NCI-H2171 treated with DMSO at 0.1 percent for 48 hours (cell line): ENCODE measurements around the gene TRA2B.
A peak's percentile ranks its signal among the peaks of the same experiment; 100 is the strongest.

Experiments
- DNase-seq: peaks from one replicate; lab custom pipeline; 2025; lab: John Stamatoyannopoulos, UW

TRA2B gene

DNA sequence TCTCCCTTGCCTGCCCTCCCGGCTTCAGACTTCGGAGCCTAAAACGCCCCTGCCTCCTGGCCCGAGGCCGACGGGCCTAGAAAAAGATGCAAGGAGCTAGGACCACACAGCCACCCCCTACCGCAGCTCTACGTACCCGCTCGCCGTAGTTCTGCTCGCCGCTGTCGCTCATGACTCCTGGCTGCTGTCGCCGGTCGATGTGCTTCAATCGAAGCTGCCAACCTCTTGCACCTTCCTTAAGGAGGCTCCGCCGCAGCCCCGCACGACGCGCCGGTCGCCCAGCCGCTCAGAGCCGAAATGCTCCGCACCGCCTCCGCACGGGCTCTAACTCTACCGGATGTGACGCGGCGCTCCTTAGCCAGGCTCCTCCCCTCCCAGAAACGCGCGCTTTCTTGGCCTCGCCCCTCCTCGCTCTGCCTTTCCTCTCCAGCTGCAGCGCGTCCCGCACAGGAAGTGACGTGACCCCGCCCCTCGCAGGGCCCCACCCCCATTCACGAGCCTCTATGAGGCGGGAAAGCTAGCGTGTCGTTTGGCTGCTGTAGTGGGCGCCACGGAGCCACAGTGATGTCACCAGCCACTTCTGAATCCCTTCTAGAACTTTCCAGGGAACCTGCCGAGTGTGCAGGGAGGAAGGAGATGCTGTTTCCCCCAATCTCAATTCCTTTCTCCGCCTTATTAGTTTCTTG lies at the start of gene TRA2B:
Gene TRA2B, minus strand, starts transcription at position 326 of the 686 bp plus-strand sequence. Its CDS starts 154 bp downstream, at position 172.
- peak; percentile 97 for DNase-seq

DNA sequence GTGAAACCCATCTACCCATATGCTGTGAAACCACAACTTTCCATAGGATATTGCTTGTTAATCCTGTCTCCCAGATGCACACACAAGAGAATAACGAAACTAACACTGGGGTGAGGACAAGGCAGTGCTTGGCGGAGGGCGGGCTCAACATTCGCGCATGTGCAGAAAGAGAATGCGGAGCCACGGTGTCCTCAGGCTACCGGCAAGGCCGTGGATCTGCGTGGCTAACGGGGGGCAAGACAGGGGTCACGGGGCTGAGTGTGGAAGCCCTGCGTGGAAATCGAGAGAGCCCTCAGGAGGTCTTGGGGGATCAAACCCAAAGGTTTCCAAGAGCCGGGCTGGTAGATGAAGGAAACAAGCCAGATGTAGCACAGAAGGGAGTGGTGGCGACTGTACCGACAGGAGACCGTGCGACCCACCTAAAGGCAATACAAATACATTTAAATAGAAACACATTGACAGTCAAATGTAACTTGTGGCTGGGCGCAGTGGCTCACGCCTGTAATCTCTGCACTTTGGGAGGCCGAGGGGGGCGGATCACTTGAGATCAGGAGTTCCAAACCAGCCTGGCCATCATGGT lies 48.5 kb upstream of the TRA2B start:
- no peak for DNase-seq

DNA sequence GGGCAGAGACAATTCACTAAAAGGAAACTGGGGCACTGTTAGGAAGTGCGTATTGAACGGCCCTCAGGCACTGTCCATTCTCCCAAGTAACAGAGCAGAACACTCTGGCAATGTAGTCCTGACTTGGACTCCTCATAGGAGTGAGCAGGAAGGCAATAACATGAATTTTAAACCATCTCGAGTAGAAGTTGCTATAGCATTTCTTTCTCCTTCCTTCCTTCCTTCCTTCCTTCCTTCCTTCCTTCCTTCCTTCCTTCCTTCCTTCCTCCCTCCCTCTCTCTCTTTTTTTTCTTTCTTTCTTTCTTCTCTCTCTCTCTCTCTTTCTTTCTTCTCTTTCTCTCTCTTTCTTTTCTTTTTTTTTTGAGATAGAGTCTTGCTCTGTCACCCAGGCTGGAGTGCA lies 46.4 kb upstream of the TRA2B start:
- no peak for DNase-seq

DNA sequence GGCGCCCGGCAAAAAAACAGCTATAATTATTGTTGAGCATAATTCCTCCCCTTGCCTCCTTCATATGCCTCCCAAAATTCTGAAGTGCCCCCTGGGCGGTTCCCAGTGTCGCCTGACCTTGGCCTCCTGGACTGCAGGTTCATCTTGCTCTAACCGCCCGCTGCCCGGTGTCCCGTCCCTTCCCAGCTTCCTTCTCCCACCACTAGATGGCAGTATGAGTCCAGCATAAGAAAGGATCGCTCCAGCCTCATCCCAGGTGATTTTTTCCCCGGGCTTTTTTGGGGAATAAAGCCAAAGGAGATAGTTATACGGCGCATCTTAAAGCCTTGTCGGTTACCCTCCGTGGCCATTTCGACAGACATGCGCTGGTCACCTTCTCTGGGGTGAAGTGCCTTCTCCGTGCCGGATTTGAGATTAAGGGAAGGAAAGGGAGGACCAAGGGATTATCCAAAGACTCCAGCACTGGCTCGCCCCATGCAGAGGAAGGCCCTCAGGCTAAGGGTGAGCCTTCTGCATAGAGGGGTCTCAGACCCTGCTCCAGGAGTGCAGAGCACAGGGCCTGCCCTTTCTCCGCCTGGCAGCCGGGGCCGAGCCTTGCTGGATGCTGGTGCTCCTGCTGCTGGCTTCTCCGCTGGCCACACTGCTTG lies 45.8 kb upstream of the TRA2B start:
- DNase-seq, result peak; percentile 61

DNA sequence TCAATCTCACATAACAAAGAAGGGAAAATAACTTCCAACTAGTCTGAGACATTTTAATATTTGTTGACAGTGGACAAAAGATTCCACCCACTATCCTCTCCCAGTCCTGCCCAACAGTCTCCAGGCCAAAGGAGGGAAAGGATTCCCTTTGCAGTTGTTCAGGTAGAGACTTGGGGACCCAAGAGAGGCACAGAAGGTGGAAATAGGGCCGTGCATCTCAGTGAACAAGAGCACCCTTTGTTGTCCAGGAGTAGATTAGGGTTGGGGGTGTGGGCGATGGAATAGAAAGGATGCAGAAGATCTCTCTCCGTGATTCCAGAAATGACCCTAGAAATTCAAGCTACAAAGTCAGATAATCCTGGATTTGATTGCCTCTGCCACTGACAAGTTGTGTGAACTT lies 44.8 kb upstream of the TRA2B start:
- DNase-seq, result no peak

DNA sequence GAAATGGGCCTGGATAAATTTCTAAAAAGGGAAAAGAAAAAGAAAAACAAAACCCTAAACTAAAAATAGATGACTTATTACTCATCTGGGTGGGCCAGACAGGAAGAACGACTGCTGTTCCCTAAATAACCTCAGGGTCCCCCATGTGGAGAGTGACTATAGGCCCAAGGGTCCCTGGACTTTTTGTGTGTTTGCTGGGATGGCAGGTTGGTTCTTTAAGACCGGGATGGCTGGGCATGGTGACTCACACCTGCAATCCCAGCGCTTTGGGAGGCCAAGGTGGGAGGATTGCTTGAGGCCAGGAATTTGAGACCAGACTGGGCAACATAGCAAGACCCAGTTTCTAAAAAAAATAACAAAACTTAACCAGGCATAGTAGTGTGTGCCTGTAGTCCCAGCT lies 43.8 kb upstream of the TRA2B start:
- no peak for DNase-seq

DNA sequence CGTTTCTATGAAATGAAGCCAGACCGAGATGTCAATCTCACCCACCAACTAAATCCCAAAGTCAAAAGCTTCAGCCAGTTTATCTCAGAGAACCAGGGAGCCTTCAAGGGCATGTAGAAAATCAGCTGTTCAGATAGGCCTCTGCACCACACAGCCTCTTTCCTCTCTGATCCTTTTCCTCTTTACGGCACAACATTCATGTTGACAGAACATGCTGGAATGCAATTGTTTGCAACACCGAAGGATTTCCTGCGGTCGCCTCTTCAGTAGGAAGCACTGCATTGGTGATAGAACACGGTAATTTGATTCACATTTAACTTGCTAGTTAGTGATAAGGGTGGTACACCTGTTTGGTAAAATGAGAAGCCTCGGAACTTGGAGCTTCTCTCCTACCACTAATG lies 41.9 kb upstream of the TRA2B start:
- DNase-seq, result no peak

DNA sequence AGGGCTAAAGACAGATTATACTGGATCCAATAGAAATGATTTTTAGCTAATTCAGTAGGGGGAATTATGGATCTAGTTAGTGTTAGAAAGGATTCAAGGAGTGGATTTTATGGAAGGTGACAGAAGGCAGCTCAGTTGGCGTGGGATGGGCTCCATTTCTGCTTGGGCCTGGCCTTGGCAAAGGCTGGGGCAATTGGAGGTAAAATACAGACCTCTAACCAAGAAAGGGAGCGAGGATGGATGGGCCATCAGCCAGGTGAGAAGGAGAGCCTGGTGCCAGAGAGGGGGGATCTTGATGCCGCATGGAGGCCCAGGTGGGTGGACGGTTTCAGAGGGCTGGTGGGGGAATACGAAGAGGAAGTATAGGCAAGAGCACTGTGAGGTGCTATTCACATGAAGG lies 40.7 kb upstream of the TRA2B start:
- no peak for DNase-seq

DNA sequence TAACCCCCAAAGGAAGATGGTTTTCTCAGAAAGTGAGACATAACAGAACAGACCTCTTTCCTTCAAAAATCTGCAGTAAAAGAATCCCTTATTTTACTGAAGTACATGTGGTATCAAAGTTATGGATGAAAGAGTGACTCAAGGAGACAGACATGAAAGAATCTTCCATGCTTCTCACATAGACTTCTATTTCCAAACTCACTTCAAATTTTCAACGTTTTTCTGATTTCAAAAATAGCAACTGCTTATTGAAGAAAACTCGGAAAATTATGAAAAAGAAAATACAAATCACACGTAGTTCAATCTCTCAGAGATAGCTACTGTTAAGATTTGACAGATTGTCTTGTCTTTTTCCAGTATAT lies 39.8 kb upstream of the TRA2B start:
- DNase-seq, result no peak

DNA sequence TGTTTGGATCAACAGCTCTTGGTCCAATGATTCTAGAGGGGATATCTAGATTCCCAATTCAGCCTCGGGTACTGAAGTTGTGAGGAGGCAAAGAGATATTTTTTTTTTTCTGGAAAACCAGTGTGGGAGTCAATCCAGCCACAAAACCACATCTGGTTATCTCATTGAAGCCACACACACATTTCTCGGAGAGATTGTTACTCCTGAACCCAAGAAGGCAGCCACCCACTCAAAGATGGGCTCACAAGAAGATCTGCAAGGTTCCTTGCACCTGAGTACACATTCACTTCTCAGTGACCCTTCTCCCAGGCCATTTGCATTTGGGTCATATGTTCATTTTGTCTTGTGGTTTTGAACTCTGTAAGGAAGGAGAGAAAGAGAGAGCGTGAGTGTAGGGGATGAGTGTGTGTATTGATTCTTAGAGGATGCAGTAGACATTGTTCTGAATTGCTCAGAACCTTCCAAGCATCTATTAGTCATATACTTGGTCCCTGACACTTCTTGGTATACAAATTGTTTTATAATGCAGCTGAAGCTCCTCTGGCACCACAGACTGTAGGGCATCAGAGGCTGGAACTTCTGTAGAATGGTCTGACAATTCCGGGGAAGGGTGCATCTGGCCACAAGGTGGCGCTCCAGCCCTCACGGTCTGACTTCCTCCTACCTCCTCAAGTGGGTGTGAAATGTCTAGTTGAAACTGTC lies 39.3 kb upstream of the TRA2B start:
- peak; percentile 21 for DNase-seq

DNA sequence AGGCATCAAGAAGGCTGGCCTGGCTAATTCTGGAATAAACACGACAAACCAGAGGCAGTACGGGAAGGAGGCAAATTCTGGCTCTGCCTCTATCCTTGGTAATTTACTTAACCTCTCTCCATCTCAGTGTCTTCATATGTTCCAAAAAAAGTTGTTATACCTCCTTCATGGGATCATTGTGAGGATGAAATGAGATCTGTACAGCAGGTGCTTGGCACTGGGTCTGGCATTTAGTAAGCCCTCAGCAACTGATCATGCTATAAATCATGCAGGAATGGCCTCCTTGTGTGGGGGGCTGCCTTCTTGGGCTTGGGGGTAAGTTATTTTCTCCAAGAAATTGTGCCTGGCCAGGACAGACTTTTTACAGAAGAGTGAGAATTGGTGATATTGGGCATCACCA lies 38.3 kb upstream of the TRA2B start:
- DNase-seq, result no peak

DNA sequence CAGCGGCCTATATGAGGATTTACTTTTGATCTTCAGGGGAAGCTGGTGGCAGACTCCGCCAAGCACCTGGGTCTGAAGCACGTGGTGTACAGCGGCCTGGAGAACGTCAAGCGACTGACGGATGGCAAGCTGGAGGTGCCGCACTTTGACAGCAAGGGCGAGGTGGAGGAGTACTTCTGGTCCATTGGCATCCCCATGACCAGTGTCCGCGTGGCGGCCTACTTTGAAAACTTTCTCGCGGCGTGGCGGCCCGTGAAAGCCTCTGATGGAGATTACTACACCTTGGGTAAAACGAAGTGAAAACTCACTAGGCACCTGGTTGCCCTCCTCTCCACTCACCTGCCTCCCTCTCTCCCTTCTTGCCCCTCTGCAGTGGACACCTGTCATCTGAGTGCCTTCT lies 33.8 kb upstream of the TRA2B start:
- DNase-seq, result no peak

DNA sequence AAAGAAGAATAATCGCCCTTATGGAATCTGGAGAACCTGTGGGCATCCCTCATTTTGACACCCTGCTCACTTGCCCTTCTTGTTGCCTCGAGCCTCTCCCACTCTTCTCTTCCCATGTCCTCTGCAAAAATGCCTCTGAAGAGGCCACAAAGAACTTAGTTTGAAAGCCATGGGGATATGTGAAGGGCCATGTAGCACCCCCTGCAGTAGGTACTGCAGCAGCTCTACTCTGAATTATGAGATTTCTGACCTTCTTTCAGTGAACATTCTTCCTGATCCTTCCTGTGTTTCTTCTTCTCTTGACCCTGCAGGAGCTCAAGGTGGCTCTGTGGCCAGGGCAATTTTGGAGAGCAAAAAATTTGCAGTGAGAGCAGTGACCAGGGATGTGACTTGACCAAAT lies 30.4 kb upstream of the TRA2B start:
- no peak for DNase-seq

DNA sequence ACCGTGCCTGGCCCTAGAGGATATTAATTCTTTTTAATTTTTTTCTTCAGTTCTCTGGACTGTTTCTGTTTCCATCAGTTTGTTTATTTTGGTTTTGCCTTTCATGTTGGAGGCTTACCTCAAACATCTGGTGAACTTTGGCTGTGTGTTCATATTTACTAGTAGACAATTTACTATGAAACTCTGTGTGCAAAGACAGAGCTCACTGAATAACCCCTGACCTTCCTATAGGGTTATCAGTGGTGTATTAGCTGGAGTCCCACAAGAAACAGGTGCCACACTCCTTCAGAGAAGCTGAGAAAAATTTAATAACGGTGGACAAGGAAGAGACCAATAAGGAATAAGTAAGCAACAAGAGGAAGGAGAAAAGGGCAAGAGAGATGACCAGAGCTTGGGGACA lies 28.8 kb upstream of the TRA2B start:
- no peak for DNase-seq

DNA sequence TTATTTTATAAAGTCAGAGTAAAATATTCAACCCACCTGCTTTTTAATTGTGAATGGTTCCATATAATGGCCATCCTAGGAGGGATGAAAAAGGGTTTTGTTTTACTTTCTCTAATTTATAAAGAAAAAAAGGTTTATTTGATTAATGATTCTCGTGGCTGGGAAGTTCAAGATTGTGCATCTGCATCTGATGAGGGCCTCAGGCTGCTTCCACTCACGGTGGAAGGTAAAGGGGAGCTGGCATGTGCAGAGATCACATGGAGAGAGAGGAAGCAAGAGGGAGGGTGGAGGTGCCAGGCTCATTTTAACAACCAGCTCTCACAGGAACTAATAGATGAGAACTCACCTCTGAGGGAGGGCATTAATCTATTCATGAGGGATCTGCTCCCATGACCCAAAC lies 27.7 kb upstream of the TRA2B start:
- no peak for DNase-seq

DNA sequence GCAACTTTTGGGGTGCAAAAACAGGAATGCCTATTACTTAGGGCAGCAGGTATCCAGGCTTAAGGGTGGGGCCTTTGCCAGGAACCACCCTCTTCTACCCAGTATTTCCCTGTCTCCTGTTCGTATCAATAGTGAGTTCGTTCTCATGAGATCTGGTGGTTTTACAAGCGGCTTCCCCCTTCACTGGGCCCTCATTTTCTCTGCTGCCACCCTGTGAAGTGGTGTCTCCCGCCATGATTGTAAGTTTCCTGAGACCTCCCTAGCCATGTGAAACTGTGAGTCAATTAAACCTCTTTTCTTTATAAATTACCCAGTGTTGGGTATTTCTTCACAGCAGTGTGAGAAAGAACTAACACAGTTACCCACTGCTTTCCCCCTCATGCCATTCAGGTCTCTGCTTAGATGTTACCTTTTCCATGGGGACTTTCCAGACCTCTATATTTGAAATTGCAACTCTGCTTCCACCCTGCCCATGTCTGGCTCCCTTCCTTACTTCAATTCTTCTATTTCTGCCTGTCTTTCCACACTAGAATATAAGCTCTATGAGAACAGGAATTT lies 23.9 kb upstream of the TRA2B start:
- no peak for DNase-seq

DNA sequence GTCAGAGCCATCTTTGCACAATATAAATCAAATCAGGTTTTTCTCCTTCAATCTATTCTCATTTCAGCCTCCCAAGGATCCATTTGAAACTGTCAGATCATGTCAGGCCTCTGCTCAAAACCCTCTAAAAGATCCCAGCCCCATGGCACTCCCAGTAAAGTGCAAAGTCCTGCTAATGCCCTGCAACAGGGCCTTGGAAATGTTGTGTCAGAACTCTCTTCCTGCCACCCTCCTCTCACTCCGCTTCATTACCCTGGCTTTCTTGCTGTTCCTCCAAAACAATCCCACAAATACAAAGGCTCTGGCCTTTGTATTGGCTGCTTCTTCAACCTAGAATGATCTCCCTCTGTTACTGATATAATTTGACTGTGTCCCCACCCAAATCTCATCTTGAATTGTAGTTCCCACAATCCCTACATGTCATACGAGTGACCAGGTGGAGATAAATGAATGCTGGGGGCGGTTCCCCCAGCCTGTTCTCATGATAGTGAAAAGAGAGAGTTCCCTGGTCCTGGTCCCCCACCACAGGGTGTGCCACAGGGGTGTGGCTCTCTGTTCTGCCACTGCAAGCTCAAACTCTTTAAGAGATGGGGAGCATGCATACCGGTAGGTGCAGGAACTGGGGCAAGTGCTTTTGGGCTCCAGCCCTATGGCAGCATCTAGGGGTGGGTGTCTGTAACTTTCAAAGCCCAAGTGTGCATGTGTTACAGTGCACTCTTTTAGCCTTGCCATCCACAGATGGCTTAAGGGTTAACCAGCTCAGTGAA lies 22.9 kb upstream of the TRA2B start:
- no peak for DNase-seq

DNA sequence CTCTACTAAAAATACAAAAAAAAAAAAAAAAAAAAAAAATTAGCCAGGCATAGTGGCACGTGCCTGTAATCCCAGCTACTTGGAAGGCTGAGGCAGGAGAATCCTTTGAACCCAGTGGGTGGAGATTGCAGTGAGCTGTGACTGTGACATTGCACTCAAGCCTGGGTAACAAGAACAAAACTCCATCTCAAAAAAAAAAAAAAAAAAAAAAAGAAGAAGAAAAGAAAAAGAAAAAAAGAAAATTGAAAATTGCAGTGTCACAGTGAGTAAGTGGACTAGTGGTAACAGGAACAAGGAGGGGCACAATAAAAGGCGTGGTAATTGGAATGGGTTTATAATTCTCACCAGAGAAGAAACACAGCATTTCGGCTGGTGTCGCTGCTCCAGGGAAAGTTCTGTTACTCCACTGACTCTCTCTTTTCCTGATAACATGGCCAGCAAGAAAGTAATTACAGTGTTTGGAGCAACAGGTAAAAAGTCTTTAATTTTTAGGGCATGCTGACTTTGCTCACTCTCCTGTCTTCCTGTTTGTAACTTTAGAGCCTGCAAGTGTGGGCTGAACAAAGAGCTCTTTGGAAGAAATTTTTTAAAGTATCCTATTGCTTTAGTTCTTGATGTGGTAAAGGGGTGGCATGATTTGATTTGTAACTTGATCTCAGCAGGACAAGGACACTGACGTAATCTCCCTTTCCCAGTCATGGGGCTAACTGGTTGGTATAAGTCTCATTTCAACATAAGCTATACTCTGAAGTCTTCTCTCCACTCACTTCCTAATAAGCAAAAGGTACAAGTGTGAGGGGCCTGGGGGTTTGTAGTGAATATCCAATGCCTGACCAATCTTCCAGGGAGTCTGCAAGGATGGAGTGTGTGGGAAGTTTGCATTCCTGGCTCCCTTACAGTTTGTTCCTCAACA lies 22.1 kb upstream of the TRA2B start:
- DNase-seq, result no peak

DNA sequence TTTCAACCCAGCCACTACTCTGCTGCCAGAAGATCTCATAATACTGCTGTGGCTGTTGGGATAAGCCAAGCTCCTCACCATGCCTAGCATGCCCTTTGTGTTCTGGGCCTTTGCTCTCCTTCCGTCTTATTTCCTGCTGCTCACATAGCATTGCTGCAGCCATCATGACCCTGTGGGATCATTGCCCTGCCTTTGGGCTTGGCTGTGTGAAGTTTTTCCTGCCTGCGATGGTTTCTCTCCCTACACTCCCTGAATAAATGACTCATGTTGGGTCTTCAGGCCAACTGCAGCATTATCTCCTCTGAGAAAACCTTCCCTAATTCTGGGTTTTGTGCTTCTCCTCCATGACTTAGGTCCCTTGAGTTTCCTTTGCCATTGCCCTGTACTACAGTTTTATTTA lies 20.8 kb upstream of the TRA2B start:
- DNase-seq, result no peak

DNA sequence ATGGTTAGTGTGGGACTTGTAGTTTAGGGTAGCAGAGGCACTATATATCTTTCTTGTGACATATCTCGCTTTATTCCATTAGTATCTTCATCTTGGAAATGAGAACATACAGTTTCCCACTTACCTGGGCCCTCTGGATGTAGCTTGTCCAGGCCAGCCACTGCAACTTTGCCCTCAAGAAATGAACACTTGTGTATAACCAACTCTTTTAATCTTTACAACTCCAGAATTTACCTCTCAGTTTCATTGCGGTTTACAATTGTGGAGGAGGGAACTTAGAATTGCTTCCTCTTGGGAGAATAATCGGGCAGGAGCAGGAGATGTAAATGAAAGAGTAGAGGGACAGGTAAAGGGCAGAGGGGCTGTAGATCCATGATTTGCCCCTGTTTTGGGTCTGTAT lies 18.4 kb upstream of the TRA2B start:
- no peak for DNase-seq

DNA sequence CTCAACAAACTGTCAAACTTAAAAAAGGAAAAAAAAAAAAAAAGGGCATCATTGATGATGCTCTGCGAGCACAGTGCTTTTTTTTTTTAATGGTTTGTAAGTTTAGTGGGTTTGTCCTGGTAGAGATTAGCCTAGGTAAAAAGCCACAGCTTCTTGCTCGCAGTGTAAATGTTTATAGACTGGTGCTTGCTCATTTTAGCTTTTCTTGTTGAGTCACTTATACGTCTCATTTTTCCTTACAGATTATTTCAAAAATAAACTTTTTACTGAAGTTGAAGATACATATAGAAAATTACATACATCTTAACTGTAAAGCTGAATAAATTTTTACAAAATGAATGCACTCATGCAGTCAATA lies 16.5 kb upstream of the TRA2B start:
- DNase-seq, result no peak
